ENCODE measurements around the gene HOXA7.

Gene HOXA7

DNA sequence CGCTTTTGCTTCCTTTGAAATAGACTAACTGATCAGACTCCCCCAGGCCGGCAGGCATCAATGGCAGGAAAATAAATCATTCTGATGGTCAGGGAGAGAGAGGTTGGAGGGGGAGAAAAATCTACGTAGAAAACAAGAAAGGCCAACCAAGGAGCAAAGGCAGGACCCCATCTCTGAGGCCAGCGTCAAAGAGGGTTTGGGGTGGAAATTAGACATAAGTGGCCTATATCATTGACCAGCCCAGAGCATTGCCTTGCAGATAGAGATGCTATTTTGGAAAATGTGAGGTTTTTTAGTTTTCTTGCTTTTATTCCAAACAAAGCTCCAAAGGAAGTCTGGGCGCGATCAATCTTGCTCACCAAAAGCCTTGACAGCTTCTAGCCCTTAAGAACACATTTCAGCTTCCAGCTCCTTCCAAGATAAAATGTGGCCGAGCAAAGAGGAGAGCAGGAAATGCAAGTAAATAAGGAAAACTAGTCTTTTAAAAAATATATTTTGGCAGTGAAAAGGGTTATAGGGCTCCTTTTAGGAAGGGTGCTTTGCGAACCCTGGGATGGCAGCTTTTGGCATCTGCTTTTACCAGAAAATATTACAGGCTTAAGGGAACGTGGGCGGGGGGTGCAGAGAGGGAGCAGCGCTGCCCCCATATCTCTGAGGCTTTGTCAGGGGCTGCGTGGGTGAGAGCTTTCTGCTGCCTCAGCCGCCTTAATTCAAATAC lies 52.0 kb downstream of the HOXA7 start:
- no peak for DNase-seq
